Epithelial cell of proximal tubule (primary cell): ENCODE measurements around the gene LRMDA. TPM values are rescaled to one million over a fixed set of nuclear protein-coding genes. Genes with fewer than 3 reads are reported as not detected.

Source experiments
- DNase-seq: peaks from one replicate; pipeline ENCODE4 v3.0.0-alpha.2; 2011; ENCODE audit warnings: low read depth
- H3K4me3 ChIP-seq: 2 replicates; pipeline ENCODE4 v1.5.1; 2011; ENCODE audit warnings: low read depth, mild to moderate bottlenecking, low read length
- total RNA-seq: library from RNA; depleted of rRNA; stranded (reverse); fragments of >200 nt; gene quantifications from 2 replicates; pipeline ENCODE4 v1.2.3, GENCODE V29; 2015
- TF ChIP-seq, protein P1 (sequence below): conservative IDR thresholded peaks from 2 replicates; pipeline ENCODE4 v1.5.1; 2012; ENCODE audit warnings: low read depth, mild to moderate bottlenecking, low read length

The LRMDA gene
- total RNA-seq, 1 donor from 2014 or later, result 0.75 TPM

DNA sequence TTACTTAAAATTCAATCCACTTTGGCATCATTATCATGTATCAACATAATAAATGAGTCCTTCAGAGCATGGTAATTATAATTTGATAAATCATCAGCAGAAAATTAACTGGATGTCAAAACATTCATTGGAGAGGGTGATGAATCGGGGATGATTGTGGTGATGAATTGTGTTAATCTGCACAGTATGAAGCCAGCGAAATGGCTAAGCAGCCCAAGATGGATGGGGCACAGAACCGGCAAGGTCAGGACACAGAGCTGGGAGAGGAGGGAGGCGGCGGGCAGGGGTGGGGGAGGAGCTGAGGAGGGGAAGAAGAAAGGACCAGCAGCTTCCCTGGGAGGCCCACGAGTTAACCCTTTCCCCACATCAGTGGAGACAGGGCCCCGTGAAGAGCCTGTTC is 536.1 kb downstream of the LRMDA start:
- H3K4me3 ChIP-seq, result no peak overlapping the region
- DNase-seq, result no peak
- TF ChIP-seq, protein P1, sequence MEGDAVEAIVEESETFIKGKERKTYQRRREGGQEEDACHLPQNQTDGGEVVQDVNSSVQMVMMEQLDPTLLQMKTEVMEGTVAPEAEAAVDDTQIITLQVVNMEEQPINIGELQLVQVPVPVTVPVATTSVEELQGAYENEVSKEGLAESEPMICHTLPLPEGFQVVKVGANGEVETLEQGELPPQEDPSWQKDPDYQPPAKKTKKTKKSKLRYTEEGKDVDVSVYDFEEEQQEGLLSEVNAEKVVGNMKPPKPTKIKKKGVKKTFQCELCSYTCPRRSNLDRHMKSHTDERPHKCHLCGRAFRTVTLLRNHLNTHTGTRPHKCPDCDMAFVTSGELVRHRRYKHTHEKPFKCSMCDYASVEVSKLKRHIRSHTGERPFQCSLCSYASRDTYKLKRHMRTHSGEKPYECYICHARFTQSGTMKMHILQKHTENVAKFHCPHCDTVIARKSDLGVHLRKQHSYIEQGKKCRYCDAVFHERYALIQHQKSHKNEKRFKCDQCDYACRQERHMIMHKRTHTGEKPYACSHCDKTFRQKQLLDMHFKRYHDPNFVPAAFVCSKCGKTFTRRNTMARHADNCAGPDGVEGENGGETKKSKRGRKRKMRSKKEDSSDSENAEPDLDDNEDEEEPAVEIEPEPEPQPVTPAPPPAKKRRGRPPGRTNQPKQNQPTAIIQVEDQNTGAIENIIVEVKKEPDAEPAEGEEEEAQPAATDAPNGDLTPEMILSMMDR, result no peak

DNA sequence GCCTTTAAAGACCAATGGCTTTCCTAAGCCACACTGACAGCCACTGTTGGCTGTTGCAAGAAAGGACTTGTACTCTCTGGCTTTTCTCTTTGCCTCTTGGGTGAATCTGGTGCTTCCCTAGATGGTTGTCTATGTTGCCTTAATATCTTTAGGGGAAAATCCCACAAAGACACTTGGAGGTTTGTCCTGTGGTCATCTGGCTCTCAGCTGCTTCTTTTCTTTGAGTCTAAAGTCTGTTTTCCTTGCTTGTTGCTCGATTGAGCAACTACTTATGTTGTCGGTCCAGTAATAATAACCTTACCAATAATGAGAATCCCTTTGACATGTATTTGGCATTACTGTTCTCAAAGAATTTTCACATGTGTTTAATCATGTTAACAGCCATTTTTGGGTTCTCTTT is 537.6 kb downstream of the LRMDA start:
- TF ChIP-seq, protein P1, result no peak
- no peak for DNase-seq
- H3K4me3 ChIP-seq, result no peak overlapping the region

DNA sequence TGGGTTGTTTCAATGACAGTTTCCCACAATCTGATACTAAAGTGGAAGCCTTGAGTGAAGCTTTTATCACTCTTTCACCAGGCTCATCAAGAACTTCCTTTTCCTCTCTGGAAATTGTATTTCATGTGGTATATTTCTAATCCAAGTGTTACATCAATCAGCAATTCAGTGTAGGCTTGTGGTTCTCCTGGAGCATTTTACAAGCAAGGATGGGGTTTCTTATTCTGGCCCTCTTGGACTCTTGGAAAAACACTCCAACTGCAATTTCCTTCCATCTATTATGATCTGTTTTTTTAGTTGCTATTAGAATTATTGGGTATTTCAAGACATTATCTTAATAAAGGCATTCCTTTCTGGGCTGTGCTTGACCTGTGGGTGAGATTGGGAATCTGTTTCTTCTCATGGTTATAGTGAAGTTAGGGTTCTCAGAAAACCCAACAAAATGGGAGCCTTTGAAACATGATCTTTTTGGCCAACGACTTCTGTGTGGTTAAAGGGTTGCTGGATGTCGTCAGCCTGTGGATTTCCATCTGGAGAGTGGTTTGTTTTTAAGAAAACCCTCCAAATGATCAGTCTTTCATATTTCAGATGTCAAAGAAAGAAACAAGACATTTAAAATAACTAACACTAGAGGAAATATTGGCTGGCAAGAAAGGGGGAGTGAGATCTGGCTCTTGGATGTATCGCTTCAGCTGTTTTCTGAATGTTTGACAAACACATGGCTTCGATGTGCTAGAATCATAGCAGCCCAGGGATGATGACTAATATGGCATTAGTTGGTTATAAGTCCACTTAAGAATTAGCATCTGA is 540.2 kb downstream of the LRMDA start:
- no peak for DNase-seq
- TF ChIP-seq, protein P1, result no peak

DNA sequence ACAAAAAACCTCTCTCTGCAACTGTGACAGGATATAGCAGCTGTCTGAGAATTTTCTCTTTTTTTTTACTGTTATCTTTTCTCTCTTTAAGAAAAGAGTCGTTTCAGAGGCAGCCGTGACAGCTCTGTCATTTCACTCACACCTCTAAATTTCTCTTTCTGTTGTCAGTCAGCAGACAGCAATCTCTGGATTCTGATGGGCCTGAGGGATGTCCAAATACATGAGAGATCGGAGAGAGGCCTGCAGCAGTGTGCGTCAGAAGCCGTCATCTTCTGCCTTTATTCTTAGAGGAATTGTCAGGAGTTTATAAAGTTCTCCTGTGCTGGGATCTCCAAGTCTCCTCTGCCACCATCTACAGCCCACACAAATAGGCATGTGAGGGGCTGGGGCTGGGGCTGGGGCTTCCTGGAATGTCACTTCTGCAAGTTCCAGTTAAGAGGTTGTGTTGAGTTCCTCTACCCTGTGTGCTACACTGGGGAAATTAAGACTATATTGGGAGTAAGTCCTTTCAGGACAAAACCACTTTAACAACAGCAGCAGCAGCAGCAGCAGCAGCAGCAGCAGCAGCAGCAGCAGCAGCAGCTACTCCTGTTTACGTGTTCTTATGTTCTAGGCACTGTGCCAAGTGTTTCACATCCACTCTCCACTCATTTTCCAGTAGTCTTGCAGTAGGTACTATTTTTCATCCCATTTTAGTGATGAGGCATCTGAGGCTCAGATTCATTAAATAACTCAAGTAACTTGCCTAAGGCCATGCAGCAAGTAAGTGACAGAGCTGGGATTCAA is 541.3 kb downstream of the LRMDA start:
- no peak overlapping the region for H3K4me3 ChIP-seq
- TF ChIP-seq, protein P1, result no peak
- DNase-seq, result no peak

More for the DNA sequence above, 540.2 kb downstream of the LRMDA start:
- H3K4me3 ChIP-seq, result no peak overlapping the region

DNA sequence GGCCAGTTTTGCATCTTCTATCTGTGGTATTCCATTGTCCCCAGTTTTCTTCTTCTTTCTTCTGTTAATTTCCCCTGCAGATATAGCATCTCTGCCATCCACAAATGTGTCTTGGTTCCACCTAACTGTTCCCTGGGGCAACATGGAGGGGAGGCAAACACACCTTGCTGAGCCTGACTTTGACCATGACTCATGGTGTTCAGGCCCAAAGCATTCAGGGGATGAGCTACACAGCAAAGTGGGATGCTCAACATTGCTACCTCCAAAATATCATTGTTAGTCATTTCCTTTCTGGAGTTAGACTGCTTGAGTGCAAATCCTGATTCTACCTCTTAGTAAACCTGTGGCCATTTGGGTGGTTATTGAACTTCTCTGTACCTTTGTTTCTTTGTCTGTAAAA is 542.7 kb downstream of the LRMDA start:
- H3K4me3 ChIP-seq, result no peak overlapping the region
- TF ChIP-seq, protein P1, result no peak
- DNase-seq, result no peak

DNA sequence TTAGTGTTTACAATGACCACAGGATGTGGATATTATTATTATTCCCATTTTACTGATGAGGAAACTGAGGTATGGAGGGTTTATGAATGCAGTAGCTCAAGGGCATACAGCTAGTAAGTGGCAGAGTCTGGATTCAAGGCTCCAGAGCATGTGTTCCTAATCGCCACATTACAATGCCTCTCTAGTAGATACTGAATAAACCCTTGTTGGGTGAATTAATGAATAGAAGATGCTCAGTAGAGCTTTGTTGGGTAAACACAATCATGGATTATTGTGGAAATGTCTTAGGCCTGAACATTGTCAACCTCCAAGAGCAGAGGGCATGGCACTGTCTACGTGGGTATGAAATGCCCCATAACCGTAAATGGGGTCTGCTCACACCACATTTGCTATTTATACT is 545.3 kb downstream of the LRMDA start:
- no peak overlapping the region for H3K4me3 ChIP-seq
- DNase-seq, result no peak
- TF ChIP-seq, protein P1, result no peak
